ENCODE measurements around the gene HSPA9.

HSPA9 gene

GRCh38 chr5:138575194-138576015 lies at the start of gene HSPA9:
Gene HSPA9, minus strand, starts transcription at chr5:138575401. Its CDS starts 83 bp downstream, at chr5:138575318.
- peak within 1 kb of the TSS; percentile 99 for H3K9ac ChIP-seq (ENCODE audit: low read length)
- peaks cover 7% of the 10 kb centered on the region for H3K4me1 ChIP-seq (ENCODE audit: control insufficient read depth, insufficient read depth, low read length)
- H3K36me3 ChIP-seq (ENCODE audit: control insufficient read depth, insufficient read depth, low read length): peaks cover 45% of the 10 kb centered on the region
- H3K9me3 ChIP-seq (ENCODE audit: control insufficient read depth, insufficient read depth, low read depth, low read length): no peaks in the 10 kb centered on the region
- H3K27ac ChIP-seq (ENCODE audit: low read depth, low read length): peak within 1 kb of the TSS; percentile 100
- no peaks in the 10 kb centered on the region for H3K27me3 ChIP-seq (ENCODE audit: control insufficient read depth, insufficient read depth, low read length)
- H3K4me3 ChIP-seq (ENCODE audit: low read depth, low read length): peak within 1 kb of the TSS; percentile 100

DNA sequence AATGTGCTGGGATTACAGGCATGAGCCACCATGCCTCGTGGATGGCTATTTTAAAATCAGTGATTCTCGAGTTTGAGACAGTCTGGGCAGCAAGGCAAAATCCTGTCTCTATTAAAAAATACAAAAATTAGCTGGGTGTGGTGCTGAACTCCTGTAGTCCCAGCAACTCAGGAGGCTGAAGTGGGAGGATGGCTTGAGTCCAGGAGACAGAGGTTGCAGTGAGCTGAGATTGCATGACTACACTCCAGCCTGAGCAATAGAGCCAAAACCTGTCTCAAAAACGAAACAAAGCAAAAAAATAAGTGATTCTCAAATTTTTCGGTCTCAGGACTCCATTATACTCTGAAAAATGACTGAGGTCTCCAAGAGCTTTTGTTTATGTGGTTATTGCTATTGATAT lies 47.9 kb upstream of the HSPA9 start:
- H3K36me3 ChIP-seq (ENCODE audit: control insufficient read depth, insufficient read depth, low read length): no peaks in the 10 kb centered on the region
- no peak overlapping the region for H3K27ac ChIP-seq (ENCODE audit: low read depth, low read length)
- peaks cover 8% of the 10 kb centered on the region for H3K4me1 ChIP-seq (ENCODE audit: control insufficient read depth, insufficient read depth, low read length)
- no peak overlapping the region for H3K4me3 ChIP-seq (ENCODE audit: low read depth, low read length)
- H3K9me3 ChIP-seq (ENCODE audit: control insufficient read depth, insufficient read depth, low read depth, low read length): no peaks in the 10 kb centered on the region
- no peak overlapping the region for H3K9ac ChIP-seq (ENCODE audit: low read length)
- no peaks in the 10 kb centered on the region for H3K27me3 ChIP-seq (ENCODE audit: control insufficient read depth, insufficient read depth, low read length)

- Histone ChIP-seq H3K9me3 (ENCODE audit: control insufficient read depth, insufficient read depth, low read depth, low read length) (no peaks in the 10 kb centered on the region), H3K9ac (ENCODE audit: low read length) (no peak overlapping the region), H3K36me3 (ENCODE audit: control insufficient read depth, insufficient read depth, low read length) (no peaks in the 10 kb centered on the region), H3K4me1 (ENCODE audit: control insufficient read depth, insufficient read depth, low read length) (peaks cover 8% of the 10 kb centered on the region), H3K27me3 (ENCODE audit: control insufficient read depth, insufficient read depth, low read length) (no peaks in the 10 kb centered on the region), H3K4me3 (ENCODE audit: low read depth, low read length) (no peak overlapping the region), H3K27ac (ENCODE audit: low read depth, low read length) (no peak overlapping the region)
Observed at GRCh38 chr5:138622051-138622450, 46.9 kb upstream of the HSPA9 start.

DNA sequence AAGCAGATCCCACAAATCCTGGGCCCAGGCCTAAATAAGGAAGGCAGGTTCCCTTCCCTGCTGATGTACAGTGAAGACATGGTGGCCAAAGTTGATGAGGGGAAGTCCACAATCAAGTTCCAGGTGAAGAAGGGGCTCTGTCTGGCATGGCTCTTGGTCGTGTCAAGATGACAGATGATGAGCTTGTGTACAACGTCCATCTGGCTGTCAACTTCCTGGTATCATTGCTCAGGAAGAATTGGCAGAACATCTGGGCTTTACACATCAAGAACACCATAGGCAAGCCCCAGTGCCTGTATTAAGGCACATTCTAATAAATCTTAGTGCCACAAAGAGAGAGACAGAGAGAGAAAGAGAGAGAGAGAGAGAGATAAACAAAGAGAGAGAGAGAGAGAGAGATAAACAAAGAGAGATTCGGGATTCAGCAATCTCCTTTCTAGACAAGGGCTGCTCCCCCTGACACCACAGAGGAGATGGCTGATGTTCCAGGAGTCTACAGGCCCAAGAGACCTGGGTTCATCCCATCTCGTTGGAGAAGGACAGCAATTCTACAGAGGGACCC lies 45.5 kb upstream of the HSPA9 start:
- Histone ChIP-seq H3K9ac (ENCODE audit: low read length) (no peak overlapping the region), H3K9me3 (ENCODE audit: control insufficient read depth, insufficient read depth, low read depth, low read length) (no peaks in the 10 kb centered on the region), H3K4me1 (ENCODE audit: control insufficient read depth, insufficient read depth, low read length) (peaks cover 8% of the 10 kb centered on the region), H3K36me3 (ENCODE audit: control insufficient read depth, insufficient read depth, low read length) (no peaks in the 10 kb centered on the region), H3K4me3 (ENCODE audit: low read depth, low read length) (no peak overlapping the region), H3K27me3 (ENCODE audit: control insufficient read depth, insufficient read depth, low read length) (no peaks in the 10 kb centered on the region), H3K27ac (ENCODE audit: low read depth, low read length) (no peak overlapping the region)

GRCh38 chr5:138616508-138616907 lies 41.3 kb upstream of the HSPA9 start:
- Histone ChIP-seq H3K4me3 (ENCODE audit: low read depth, low read length) (no peak overlapping the region), H3K36me3 (ENCODE audit: control insufficient read depth, insufficient read depth, low read length) (no peaks in the 10 kb centered on the region), H3K4me1 (ENCODE audit: control insufficient read depth, insufficient read depth, low read length) (peaks cover 4% of the 10 kb centered on the region), H3K27ac (ENCODE audit: low read depth, low read length) (no peak overlapping the region), H3K27me3 (ENCODE audit: control insufficient read depth, insufficient read depth, low read length) (no peaks in the 10 kb centered on the region), H3K9ac (ENCODE audit: low read length) (no peak overlapping the region), H3K9me3 (ENCODE audit: control insufficient read depth, insufficient read depth, low read depth, low read length) (no peaks in the 10 kb centered on the region)

DNA sequence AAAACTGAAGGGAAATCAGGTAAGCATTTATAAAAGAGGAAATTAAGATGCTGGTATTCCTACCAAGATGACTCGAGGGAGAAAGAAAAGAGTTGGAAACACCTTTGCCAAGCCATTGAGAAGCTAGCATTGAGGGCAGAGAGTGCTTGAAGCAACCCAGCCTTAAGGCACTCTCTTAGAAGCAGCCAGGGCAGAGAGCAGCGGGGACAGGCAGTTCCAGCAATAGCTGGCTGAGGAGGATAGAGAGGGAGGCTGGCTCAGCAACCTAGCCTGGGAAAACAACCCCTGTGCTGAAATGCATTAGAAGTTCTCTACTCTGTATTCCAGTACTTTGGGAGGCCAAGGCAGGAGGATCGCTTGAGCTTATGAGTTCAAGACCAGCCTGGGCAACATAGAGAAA lies 40.3 kb upstream of the HSPA9 start:
- H3K4me1 ChIP-seq (ENCODE audit: control insufficient read depth, insufficient read depth, low read length): peaks cover 12% of the 10 kb centered on the region
- H3K9ac ChIP-seq (ENCODE audit: low read length): no peak overlapping the region
- no peaks in the 10 kb centered on the region for H3K36me3 ChIP-seq (ENCODE audit: control insufficient read depth, insufficient read depth, low read length)
- no peak overlapping the region for H3K4me3 ChIP-seq (ENCODE audit: low read depth, low read length)
- H3K27me3 ChIP-seq (ENCODE audit: control insufficient read depth, insufficient read depth, low read length): no peaks in the 10 kb centered on the region
- H3K27ac ChIP-seq (ENCODE audit: low read depth, low read length): no peak overlapping the region
- H3K9me3 ChIP-seq (ENCODE audit: control insufficient read depth, insufficient read depth, low read depth, low read length): no peaks in the 10 kb centered on the region

DNA sequence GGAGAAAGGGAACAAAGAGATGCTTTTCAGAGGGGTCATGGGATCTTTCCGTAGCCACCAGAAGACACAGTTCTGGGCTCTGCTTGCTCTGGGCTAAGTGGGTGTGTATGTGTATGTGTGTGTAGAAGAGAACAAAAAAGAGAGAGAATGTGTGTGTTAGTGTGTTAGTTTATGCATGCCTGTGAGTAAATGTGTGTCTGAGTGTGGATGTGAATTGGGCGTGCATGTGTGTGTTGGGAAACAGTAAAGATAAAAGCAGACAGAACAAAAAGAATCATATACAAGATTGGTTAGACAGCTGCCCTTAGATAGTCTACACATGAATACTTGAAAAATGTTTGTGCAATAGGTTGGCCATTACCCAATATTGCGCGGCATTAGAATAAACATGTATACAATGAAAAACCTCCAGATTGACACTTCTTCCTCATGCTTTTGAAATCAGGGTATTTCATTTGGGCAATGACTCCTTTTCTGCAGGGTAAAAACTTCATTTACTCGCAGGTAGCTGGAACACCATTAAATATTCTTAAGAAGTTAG lies 36.5 kb upstream of the HSPA9 start:
- Histone ChIP-seq H3K27ac (ENCODE audit: low read depth, low read length) (no peak overlapping the region), H3K36me3 (ENCODE audit: control insufficient read depth, insufficient read depth, low read length) (no peaks in the 10 kb centered on the region), H3K4me3 (ENCODE audit: low read depth, low read length) (peak overlapping the region; percentile 63), H3K9me3 (ENCODE audit: control insufficient read depth, insufficient read depth, low read depth, low read length) (no peaks in the 10 kb centered on the region), H3K9ac (ENCODE audit: low read length) (peak overlapping the region; percentile 70), H3K27me3 (ENCODE audit: control insufficient read depth, insufficient read depth, low read length) (no peaks in the 10 kb centered on the region), H3K4me1 (ENCODE audit: control insufficient read depth, insufficient read depth, low read length) (peaks cover 27% of the 10 kb centered on the region)

- Histone ChIP-seq H3K4me1 (ENCODE audit: control insufficient read depth, insufficient read depth, low read length) (peaks cover 27% of the 10 kb centered on the region), H3K9me3 (ENCODE audit: control insufficient read depth, insufficient read depth, low read depth, low read length) (no peaks in the 10 kb centered on the region), H3K9ac (ENCODE audit: low read length) (peak overlapping the region; percentile 70), H3K4me3 (ENCODE audit: low read depth, low read length) (peak overlapping the region; percentile 63), H3K27me3 (ENCODE audit: control insufficient read depth, insufficient read depth, low read length) (no peaks in the 10 kb centered on the region), H3K27ac (ENCODE audit: low read depth, low read length) (no peak overlapping the region), H3K36me3 (ENCODE audit: control insufficient read depth, insufficient read depth, low read length) (no peaks in the 10 kb centered on the region)
Observed at GRCh38 chr5:138610918-138611677, 35.9 kb upstream of the HSPA9 start.

DNA sequence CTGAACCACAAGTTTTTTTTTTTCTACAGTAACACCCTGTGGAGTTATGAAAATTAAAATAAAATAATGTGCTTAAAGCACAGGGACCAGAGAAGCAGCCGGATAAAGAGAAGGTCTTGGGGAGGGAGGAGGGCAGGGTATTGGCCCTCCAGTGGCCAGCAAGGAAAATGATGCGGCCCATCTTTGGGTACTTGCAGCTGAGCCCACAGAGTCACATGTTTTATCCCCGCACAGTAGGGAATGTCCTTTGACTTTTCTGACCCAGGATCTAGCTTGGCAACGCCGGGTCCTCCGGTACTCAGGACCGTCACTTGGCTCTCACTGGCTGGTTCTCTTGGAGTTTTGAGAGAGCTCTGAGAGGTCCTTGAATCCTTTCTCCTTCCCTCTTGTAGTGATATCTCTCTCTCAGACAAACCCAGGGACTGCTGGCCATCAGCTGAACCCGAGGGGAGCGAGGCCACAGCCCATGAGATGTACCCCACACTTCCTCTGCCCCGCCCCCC lies 35.3 kb upstream of the HSPA9 start:
- H3K27ac ChIP-seq (ENCODE audit: low read depth, low read length): no peak overlapping the region

DNA sequence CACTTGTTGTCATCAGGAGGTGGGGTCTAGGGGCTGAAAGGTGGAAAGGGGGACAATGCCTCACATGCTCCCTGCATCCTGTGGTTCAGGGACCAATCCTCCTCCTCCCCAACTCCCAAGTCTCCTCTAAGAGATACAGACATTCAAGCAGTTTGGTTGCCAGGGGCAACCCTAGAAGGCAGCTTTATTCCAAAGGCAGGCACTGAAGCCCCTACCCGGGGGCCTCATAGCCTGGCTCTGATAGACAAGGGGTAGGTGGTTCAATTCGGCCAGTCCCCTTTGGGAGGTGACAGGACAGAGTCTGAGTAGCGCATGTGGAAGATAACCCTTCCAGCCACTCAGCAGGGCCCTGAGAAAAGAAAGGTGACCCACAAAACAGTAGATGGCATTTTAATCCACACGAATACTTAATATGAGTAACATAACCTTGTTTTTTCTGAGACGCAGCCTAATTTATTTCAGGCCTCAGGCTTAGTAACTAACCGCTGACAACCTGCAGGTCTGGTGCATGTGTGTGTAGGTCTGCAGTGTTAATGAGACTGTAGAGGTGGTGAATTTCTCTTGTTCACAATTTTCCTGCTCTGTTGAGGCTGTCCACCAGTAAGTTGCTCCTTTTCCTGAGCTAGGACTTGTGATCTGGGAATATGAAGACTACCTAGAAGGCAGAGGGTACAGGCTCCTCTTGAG lies 31.3 kb upstream of the HSPA9 start:
- no peak overlapping the region for H3K27ac ChIP-seq (ENCODE audit: low read depth, low read length)
- H3K9ac ChIP-seq (ENCODE audit: low read length): no peak overlapping the region
- peaks cover 26% of the 10 kb centered on the region for H3K4me1 ChIP-seq (ENCODE audit: control insufficient read depth, insufficient read depth, low read length)
- H3K9me3 ChIP-seq (ENCODE audit: control insufficient read depth, insufficient read depth, low read depth, low read length): no peaks in the 10 kb centered on the region
- no peaks in the 10 kb centered on the region for H3K36me3 ChIP-seq (ENCODE audit: control insufficient read depth, insufficient read depth, low read length)
- no peak overlapping the region for H3K4me3 ChIP-seq (ENCODE audit: low read depth, low read length)
- no peaks in the 10 kb centered on the region for H3K27me3 ChIP-seq (ENCODE audit: control insufficient read depth, insufficient read depth, low read length)

More for the DNA sequence above, 35.3 kb upstream of the HSPA9 start:
- Histone ChIP-seq H3K27me3 (ENCODE audit: control insufficient read depth, insufficient read depth, low read length) (no peaks in the 10 kb centered on the region), H3K9ac (ENCODE audit: low read length) (peak overlapping the region; percentile 70), H3K4me1 (ENCODE audit: control insufficient read depth, insufficient read depth, low read length) (peaks cover 27% of the 10 kb centered on the region), H3K4me3 (ENCODE audit: low read depth, low read length) (peak overlapping the region; percentile 63), H3K36me3 (ENCODE audit: control insufficient read depth, insufficient read depth, low read length) (no peaks in the 10 kb centered on the region), H3K9me3 (ENCODE audit: control insufficient read depth, insufficient read depth, low read depth, low read length) (no peaks in the 10 kb centered on the region)
